Measurements from ENCODE around the gene DNAH17.

DNAH17 gene

GRCh38 chr17:78610951-78611511 is 33.8 kb upstream of the DNAH17 start:
- DNase-seq (ENCODE audit: low read depth) = no peak
- TF ChIP-seq, protein P1, sequence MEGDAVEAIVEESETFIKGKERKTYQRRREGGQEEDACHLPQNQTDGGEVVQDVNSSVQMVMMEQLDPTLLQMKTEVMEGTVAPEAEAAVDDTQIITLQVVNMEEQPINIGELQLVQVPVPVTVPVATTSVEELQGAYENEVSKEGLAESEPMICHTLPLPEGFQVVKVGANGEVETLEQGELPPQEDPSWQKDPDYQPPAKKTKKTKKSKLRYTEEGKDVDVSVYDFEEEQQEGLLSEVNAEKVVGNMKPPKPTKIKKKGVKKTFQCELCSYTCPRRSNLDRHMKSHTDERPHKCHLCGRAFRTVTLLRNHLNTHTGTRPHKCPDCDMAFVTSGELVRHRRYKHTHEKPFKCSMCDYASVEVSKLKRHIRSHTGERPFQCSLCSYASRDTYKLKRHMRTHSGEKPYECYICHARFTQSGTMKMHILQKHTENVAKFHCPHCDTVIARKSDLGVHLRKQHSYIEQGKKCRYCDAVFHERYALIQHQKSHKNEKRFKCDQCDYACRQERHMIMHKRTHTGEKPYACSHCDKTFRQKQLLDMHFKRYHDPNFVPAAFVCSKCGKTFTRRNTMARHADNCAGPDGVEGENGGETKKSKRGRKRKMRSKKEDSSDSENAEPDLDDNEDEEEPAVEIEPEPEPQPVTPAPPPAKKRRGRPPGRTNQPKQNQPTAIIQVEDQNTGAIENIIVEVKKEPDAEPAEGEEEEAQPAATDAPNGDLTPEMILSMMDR (conservative IDR thresholded peaks at IDR 0.05; ENCODE audit: low read depth, low read length) = no peak
- H3K4me3 ChIP-seq (ENCODE audit: low read depth, low read length) = no peak overlapping the region

GRCh38 chr17:78609191-78609641 is 32.0 kb upstream of the DNAH17 start:
- TF ChIP-seq, protein P1 (conservative IDR thresholded peaks at IDR 0.05; ENCODE audit: low read depth, low read length) = no peak
- no peak overlapping the region for H3K4me3 ChIP-seq (ENCODE audit: low read depth, low read length)
- DNase-seq (ENCODE audit: low read depth) = no peak

DNA sequence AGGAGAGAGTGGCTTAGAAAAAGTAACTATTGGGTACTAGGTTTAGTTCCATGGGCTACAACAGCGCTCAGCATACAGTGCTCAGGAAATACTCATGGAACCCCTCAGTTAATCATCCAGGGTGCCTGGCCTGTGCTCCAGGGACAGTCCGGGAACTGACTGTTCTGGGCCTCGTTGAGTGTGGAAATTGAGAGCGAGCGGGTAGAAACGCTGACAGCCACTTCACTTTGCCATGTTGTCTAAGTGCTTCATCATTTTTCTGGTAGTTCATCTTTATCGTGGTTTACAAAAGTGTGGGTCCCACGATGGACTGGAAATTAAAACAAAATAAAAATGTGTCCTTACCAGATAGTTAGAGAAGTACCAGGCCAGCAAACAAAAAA is 31.6 kb upstream of the DNAH17 start:
- no peak for DNase-seq (ENCODE audit: low read depth)
- H3K4me3 ChIP-seq (ENCODE audit: low read depth, low read length) = no peak overlapping the region

GRCh38 chr17:78608122-78608803 is 31.1 kb upstream of the DNAH17 start:
- no peak for DNase-seq (ENCODE audit: low read depth)
- TF ChIP-seq, protein P1 (conservative IDR thresholded peaks at IDR 0.05; ENCODE audit: low read depth, low read length) = no peak
- H3K4me3 ChIP-seq (ENCODE audit: low read depth, low read length) = no peak overlapping the region

More for the DNA sequence above, 31.6 kb upstream of the DNAH17 start:
- TF ChIP-seq, protein P1 (conservative IDR thresholded peaks at IDR 0.05; ENCODE audit: low read depth, low read length) = no peak

DNA sequence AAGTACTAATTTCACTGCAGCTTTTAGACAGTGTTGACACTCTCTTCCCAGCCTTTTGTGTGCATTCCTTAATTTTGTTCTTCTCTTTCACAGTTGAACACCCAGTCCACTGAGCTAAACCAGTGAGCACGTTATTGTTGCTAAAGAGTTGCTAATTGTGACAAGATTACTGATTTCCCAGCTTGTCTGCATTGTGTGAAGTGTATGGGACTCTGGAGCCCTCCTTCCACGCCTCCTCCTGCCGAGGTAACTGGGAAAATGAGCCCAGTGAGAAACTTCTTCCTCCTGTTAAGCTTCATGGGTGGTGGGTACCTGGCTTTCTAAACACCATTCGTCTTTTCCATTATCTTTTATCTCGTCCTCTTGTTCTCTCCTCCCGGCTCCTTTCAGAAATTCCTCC is 29.8 kb upstream of the DNAH17 start:
- TF ChIP-seq, protein P1 (conservative IDR thresholded peaks at IDR 0.05; ENCODE audit: low read depth, low read length) = no peak
- no peak for DNase-seq (ENCODE audit: low read depth)

GRCh38 chr17:78605886-78606285 is 28.7 kb upstream of the DNAH17 start:
- TF ChIP-seq, protein P1 (conservative IDR thresholded peaks at IDR 0.05; ENCODE audit: low read depth, low read length) = no peak
- no peak overlapping the region for H3K4me3 ChIP-seq (ENCODE audit: low read depth, low read length)
- no peak for DNase-seq (ENCODE audit: low read depth)

More for the DNA sequence above, 29.8 kb upstream of the DNAH17 start:
- H3K4me3 ChIP-seq (ENCODE audit: low read depth, low read length) = no peak overlapping the region

DNA sequence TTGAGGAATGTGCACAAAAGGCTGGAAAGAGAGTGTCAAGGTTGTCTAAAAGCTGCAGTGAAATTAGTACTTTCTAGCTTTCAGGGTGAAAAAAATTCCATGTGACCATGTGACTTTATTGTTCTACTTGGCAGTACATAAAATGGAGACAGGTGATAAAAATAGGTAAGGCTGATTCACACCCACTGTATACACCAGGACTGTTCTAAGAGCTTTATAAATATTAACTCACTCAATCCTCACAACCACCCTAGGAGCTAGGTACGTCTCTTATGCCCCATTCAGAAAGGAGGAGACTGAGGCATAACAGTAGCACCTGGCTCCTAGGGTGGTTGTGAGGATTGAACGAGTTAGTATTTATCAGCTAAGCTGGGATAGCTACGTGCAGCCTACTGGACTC is 28.2 kb upstream of the DNAH17 start:
- TF ChIP-seq, protein P1 (conservative IDR thresholded peaks at IDR 0.05; ENCODE audit: low read depth, low read length) = no peak
- no peak overlapping the region for H3K4me3 ChIP-seq (ENCODE audit: low read depth, low read length)
- DNase-seq (ENCODE audit: low read depth) = no peak

Data from choroid plexus epithelial cell (primary cell).